Stimulated activated CD4-positive, alpha-beta T cell treated with anti-CD3 and anti-CD28 coated beads, Interleukin-2, amount 100 ng/mL, for 24 hours (primary cell): ENCODE measurements around the gene ANKRD55.
"Not testable (repeated sequence)": the region's sequence is repeated elsewhere in the genome, so short reads cannot be mapped to it uniquely, and the experiment has no call there.

Experiments
- DNase-seq, 2 donors: peaks; one replicate each; pipeline ENCODE4 v3.0.0-alpha.2; 2020

Gene ANKRD55

DNA sequence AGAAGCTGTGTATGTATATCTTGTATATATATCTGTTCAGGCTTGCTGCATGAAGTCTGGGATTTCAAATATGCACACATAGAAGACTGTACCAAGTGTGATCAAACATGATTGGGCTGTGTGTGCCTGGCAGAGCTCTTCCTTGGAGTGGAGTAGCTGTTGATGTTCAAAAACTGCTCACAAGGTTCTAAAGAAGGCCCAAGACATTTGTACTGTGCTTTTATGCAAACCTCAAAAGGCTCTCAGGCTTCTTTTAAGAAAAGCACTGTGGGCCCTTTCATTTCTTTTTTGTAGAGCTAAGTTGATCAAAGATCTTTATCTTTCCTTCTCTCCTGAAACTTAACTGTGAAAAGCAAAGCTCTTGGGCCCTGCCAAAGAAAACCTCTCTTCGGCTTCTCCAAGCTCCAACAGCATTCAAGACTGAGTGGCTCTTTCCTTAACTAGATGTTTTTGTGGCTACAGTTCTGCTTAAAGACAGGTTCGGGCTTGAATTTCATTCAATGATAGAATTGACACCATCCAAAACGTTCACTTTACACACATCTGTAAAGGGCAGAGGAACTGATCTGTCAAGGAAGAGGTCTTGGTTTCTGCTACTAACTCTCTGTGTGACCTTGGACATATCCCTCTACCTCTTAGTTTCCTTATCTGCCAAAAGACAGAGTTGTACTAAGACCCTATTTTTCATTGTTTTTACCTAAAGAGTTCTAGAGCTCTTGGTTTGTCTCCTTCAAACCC lies 132.5 kb downstream of the ANKRD55 start:
- no peak for DNase-seq

- no peak for DNase-seq
Observed at GRCh38 chr5:56099346-56099745, 133.8 kb downstream of the ANKRD55 start.

DNA sequence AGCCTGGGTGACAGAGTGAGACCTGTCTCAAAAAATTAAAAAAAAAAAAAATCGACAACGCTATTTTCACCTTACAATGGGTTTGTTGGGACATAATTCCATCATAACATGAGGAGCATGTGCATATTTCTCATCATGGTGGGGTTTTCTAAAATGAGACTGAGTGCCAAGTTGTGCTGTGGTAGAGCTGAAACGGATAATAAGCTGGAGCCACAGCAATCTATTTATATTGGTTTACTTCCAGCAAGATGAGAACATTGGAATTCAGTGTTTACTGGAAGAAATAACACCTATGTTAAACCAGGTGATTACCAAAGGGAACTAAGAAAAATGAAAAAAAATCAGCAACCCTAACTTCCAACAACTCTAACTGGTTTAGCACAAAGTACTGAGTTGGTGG lies 136.1 kb downstream of the ANKRD55 start:
- DNase-seq: no peak

GRCh38 chr5:56095579-56096102 lies 137.5 kb downstream of the ANKRD55 start:
- DNase-seq: no peak

DNA sequence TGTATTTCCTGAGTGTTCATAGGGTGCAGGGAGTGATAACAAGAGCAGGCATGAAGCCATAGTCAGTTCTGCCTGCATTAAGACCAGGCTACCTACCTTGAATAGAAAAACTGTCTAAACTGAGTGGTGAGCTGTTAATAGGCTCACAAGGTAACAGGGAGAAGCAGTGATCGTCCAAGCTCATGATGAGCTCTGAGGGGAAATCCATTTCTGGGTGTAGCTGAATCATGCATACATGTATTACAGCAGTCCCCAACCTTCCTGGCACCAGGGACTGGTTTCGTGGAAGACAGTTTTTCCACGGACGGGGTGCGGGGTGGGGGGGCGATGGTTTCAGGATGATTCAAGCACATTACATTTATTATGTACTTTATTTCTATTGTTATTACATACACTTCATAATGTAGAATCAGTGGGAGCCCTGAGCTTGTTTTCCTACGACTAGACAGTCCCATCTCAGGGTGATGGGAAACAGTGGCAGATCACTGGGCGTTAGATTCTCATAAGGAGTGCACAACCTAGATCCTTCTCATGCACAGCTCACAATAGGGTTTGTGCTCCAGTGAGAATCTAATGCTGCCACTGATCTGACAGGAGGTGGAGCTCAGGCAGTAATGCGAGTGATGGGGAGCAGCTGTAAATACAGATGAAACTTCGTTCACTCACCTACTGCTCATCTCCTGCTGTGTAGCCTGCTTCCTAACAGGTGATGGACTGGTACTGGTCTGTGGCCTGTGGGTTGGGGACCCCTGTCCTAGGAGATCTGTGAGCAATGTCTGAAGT lies 138.4 kb downstream of the ANKRD55 start:
- DNase-seq: peak; percentile 74 to 80

DNA sequence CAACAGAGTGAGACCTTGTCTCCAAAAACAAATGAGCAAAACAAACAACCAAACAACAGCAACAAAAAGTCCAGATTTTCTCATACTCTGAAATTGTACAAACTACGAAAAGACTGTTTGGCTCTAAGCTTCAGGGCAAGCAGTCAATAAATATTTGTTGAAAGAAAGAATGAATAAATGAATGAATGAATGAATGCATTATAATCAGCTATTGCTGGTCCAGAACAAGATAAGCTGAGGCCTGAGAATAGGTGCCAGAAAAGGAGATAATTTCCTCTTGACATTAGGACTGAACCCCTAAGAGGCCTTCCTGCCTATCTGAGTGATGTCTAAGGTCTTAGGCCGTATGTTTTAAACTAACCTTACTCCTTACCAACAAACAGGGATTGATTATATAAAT lies 139.2 kb downstream of the ANKRD55 start:
- no peak for DNase-seq

- no peak for DNase-seq
Observed at GRCh38 chr5:56092115-56092514, 141.0 kb downstream of the ANKRD55 start.

- DNase-seq: no peak
Observed at GRCh38 chr5:56091664-56092063, 141.5 kb downstream of the ANKRD55 start.

DNA sequence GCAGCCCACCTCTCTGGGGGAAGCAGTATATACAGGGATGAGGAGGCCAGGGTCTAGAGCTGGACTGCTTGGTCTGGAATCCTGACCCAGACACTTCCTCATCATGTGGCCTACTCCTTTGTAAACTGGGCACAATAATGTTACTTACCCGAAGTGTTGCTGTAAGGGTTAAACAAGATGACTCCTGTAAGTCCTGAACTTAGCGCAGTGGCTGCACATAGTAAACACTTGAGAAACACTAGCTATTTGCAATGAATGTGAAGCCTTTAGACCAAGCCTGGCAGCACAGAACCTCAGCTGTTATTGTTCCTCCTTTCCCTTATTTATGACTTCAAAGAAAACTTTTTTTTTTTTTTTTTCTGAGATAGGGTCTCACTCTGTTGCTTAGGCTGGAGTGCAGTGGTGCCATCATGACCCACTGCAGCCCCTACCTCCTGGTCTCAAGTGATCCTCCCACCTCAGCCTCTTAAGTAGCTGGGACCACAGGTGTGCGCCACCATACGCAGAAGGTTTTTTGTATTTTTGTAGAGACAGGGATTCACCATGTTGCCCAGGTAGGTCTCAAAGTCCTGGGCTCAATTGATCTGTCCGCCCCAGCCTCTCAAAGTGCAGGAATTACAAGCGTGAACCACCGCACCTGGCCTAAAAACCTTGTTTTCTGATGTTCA lies 142.2 kb downstream of the ANKRD55 start:
- DNase-seq: no peak

DNA sequence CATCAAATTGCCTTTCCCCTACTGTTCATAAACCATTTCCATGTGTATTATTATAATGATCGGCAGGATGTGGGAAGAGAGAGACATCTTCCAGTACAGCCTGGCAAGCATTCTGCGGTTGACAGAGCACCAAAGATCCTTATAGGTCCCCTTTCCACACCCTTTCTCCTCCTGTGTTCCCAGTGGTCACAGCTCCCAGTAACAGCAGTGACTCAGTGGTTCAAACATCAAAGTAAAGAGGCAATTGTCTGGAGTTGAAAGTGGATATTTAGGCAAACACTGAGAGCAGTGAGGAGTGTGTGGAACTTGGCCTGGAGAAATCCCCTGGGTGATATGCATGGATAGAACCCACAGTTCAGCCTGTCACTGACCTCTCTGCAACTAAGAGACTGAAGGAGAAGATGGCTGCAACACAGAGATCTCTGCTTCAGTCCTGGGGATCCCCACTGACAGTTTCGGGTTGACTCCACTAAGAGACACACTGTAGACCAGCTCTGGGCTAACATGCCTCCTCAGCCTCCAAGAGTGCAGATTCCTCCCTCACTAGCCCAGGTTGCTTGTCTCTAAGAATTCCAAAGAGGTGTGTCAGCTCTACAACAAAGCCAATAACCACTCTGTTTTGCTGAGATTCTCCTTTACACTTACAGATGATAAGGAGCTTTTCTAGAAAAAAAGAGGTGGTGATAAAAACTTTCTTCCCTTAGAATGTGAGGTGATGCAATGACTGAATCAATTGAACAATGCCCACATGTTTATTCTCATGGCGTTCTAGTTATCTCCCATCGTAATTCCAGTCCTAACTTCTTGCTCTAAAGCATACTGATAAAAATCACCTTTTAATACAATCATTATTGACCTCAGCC lies 143.9 kb downstream of the ANKRD55 start:
- DNase-seq: peak in 1 of 2 donors; percentile 34

GRCh38 chr5:56088431-56088949 lies 144.6 kb downstream of the ANKRD55 start:
- no peak for DNase-seq

DNA sequence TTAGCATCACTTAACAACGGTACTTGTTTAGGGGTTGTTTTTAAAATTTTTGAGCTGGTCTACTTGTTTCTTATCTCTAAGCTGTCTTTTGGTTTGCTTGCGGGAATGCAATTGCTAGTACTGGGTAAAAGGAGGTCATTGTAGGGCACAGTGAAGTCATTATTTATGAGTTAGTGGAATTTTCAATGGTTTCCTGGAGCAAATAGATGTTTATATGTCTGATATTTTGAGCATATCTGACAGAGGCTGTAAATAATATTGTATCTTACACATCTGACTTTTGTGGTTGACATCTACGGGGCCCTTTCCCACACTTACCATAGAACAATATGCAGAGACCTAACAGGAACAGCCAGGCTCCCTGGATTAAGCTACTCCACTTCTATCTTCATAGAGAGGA lies 147.9 kb downstream of the ANKRD55 start:
- no peak for DNase-seq

GRCh38 chr5:56083286-56083854 lies 149.8 kb downstream of the ANKRD55 start:
- DNase-seq: no peak

GRCh38 chr5:56081053-56081642 lies 152.0 kb downstream of the ANKRD55 start:
- not testable (repeated sequence) for DNase-seq

- peak in 1 of 2 donors; percentile 37 for DNase-seq
Observed at GRCh38 chr5:56080375-56081052, 152.6 kb downstream of the ANKRD55 start.

- DNase-seq: not testable (repeated sequence)
Observed at GRCh38 chr5:56079157-56079500, 154.0 kb downstream of the ANKRD55 start.

DNA sequence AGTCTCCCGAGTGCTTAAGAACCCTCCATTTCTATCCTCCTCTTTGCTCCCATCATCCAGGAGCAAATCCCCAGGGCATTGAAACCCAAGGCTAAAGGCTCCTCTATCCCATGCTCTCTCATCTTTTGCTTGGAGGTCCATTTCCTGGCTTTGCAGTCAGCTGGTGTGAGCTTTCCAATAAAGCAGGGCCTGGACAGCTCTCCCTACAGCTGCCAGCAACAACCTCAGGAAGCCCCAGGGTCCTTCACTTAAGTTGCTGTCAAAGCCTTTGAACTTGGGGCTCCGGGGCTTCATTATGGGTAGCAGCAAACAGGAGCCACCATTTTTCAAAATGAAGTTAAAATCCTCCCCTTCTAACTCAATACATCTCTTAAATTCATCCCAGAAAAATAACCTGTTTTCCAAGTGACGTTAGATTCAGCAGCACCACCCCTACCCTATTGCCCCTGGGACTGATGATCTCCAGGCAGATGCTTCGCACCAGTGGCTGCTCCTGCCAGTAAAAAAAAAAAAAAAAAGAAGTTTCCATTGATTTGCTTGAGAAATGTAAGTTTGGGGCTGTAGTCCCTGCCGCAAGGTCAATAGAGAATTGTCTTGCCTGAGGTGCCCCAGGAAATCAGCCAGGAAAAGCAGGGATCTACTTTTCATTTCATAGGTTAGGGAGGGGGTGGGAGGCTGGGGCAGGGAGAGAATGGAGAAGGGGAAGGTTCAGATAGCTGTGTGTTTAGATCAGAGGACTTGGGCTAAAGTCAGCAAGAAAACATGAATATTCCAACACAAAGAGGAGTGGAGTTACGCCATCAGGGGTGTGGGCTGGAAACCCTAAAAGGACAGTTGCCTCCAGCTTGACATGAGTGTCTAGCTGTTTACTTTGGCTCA lies 154.6 kb downstream of the ANKRD55 start:
- no peak for DNase-seq

DNA sequence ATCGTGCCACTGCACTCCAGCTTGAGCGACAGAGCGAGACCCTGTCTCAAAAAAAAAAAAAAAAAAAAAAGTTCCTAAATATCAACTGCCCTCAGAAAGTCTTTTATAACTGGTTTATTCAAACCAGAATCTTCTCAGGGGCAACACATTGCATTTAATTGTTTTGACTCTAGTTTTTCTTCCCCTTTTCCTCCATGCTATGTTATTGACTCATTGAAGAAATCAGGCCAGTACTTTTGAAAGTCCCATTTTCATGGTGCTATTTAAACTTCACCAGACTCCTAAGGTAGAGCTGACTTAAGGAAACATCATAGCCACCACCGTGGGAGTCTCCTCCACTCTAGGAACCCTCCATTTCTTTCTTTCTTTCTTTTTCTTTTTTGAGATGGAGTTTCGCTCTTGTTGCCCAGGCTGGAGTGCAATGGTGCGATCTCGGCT lies 155.3 kb downstream of the ANKRD55 start:
- no peak for DNase-seq

- no peak for DNase-seq
Observed at GRCh38 chr5:56076486-56076885, 156.6 kb downstream of the ANKRD55 start.

DNA sequence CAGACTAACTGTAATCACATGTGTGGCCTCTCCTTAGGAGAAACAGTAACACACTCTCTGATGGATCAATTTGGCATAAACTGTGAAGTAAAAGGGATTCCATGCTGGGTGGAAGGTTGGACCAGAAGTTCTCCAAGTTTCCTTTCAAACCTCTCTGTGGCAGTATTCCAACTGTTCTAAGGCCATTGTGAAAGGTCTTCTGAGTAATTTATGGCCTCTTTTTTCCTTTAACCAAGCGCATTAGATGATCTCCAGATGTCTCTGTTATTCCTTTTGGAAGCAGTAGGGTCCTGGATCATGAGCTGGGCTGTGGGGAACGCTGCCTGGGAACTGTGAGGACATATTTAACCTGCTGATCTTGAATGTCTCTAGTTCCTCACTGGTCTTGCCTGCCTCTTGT lies 157.8 kb downstream of the ANKRD55 start:
- no peak for DNase-seq
